Liver (tissue), 3 donors: ENCODE measurements around the gene ACOXL.

Experiments
- JUND ChIP-seq, 2 donors: IDR thresholded peaks; 2 replicates each; pipeline ENCODE4 v1.6.1; 2016; ENCODE audit warnings: antibody characterized with exemption in 2 of 2
- TF ChIP-seq, protein P1 (sequence below): fragments of 150-350 bp; IDR thresholded peaks from 2 replicates; pipeline ENCODE4 v1.5.1; 2017; ENCODE audit warnings: improper control_type of control experiment, low read depth, low read length; ENCODE audit not compliant: missing input control
- donor health status: healthy.
- donor health status: healthy.

DNA sequence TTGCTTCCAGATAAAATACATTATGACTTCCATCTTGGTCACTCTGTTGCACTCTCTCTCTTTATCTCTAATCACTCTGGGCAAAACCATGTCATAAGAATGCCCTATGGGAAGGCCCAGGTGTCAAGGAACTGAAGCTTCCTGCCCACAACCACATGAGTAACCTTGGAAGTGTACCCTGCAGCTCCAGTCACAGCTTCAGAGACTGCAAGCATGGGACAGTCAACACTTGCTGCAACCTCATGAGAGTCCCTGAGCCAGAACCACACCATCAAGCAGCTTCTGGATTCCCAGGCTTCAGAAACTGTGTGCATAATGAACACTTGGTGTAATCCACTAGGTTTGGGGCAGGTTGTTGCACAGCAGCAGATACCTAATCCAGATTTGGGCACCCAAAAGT is 267.3 kb downstream of the ACOXL start:
- no peak for TF ChIP-seq JUND (IDR thresholded peaks at IDR 0.05)
- TF ChIP-seq, protein P1, sequence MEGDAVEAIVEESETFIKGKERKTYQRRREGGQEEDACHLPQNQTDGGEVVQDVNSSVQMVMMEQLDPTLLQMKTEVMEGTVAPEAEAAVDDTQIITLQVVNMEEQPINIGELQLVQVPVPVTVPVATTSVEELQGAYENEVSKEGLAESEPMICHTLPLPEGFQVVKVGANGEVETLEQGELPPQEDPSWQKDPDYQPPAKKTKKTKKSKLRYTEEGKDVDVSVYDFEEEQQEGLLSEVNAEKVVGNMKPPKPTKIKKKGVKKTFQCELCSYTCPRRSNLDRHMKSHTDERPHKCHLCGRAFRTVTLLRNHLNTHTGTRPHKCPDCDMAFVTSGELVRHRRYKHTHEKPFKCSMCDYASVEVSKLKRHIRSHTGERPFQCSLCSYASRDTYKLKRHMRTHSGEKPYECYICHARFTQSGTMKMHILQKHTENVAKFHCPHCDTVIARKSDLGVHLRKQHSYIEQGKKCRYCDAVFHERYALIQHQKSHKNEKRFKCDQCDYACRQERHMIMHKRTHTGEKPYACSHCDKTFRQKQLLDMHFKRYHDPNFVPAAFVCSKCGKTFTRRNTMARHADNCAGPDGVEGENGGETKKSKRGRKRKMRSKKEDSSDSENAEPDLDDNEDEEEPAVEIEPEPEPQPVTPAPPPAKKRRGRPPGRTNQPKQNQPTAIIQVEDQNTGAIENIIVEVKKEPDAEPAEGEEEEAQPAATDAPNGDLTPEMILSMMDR: no peak
